ENCODE data around the gene TEX2.

DNA sequence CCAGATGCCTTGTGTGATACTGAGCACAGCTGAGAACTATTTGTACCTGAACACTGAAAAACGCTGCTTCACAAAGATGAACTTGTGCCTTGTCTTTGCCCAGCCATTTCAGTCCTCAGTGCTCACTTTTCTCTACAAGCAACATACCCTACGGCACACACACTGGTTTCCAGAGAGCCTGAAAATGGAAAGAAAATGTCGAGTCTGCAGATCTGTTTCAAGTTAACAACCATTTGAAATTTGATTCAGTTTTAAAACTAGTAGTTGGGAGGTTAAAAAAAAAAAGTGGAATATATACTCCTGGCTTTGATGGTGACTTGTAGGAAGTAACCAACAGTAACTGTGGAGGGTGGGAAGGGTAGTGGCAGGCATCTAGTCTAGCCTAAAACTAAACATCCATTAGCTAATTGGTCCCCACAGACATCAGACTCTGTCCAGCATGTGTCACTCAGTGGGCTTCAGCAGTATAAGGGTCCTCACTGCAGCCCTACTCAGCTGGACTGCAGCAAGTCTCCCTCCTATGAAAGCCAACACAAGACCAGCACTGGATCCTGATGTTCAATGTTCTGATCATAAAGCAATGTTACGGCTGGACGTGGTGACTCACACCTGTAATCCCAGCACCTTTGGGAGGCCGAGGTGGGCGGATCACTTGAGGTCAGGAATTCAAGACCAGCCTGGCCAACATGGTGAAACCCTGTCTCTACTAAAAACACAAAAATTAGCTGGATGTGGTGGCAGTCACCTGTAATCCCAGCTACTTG lies 160.3 kb downstream of the TEX2 start:
- TF ChIP-seq, protein P1, sequence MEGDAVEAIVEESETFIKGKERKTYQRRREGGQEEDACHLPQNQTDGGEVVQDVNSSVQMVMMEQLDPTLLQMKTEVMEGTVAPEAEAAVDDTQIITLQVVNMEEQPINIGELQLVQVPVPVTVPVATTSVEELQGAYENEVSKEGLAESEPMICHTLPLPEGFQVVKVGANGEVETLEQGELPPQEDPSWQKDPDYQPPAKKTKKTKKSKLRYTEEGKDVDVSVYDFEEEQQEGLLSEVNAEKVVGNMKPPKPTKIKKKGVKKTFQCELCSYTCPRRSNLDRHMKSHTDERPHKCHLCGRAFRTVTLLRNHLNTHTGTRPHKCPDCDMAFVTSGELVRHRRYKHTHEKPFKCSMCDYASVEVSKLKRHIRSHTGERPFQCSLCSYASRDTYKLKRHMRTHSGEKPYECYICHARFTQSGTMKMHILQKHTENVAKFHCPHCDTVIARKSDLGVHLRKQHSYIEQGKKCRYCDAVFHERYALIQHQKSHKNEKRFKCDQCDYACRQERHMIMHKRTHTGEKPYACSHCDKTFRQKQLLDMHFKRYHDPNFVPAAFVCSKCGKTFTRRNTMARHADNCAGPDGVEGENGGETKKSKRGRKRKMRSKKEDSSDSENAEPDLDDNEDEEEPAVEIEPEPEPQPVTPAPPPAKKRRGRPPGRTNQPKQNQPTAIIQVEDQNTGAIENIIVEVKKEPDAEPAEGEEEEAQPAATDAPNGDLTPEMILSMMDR (IDR thresholded peaks at IDR 0.05; ENCODE audit: insufficient read depth, low read length), result no peak
- no peak for TF ChIP-seq POLR2AphosphoS5 (IDR thresholded peaks at IDR 0.05; ENCODE audit: low read depth)

Measured in HL-60 (cell line).